HAP-1 (cell line): ENCODE data around the gene NOL12.
"Not testable (repeated sequence)": the region's sequence is repeated elsewhere in the genome, so short reads cannot be mapped to it uniquely, and the experiment has no call there.

Experiments
- DNase-seq, 2 experiments: peaks; one replicate each; pipeline ENCODE4 v3.0.0-alpha.2; 2016 to 2020; ENCODE audit warnings: low spot score in 2 of 2
- H3K27me3 ChIP-seq: fragments of 250-450 bp; sonication (Bioruptor Pico); 2 replicates; pipeline ENCODE4 v1.5.1; 2020; ENCODE audit warnings: low read depth, mild to moderate bottlenecking, moderate library complexity
- H3K36me3 ChIP-seq: fragments of 250-450 bp; sonication (Bioruptor Pico); replicated peaks from 2 replicates; pipeline ENCODE4 v1.5.1; 2020; ENCODE audit warnings: mild to moderate bottlenecking
- H3K4me1 ChIP-seq: fragments of 250-450 bp; sonication (Bioruptor Pico); 2 replicates; pipeline ENCODE4 v1.5.1; 2020; ENCODE audit warnings: mild to moderate bottlenecking
- H3K4me3 ChIP-seq: fragments of 250-450 bp; sonication (Bioruptor Pico); 2 replicates; pipeline ENCODE4 v1.5.1; 2020; ENCODE audit warnings: mild to moderate bottlenecking, moderate library complexity
- H3K9me3 ChIP-seq: fragments of 250-450 bp; sonication (Bioruptor Pico); 2 replicates; pipeline ENCODE4 v1.5.1; 2020; ENCODE audit warnings: mild to moderate bottlenecking, moderate library complexity
- in situ Hi-C: fragments of 300-500 bp; cut with MboI; formaldehyde crosslinking; loops from 3 replicates; pipeline ENCODE4 v1.14.3; 2020; ENCODE audit warnings: low sequenced_read_pairs, inconsistent platforms, mixed read lengths

Gene NOL12

GRCh38 chr22:37703906-37704305 lies 17.8 kb downstream of the NOL12 start:
- Histone ChIP-seq H3K4me3 (no peak overlapping the region), H3K36me3 (no peaks in the 10 kb centered on the region), H3K4me1 (no peaks in the 10 kb centered on the region), H3K9me3 (no peaks in the 10 kb centered on the region), H3K27me3 (no peaks in the 10 kb centered on the region)
- DNase-seq, result no peak
- in situ Hi-C loops, result no loop called here

GRCh38 chr22:37704645-37705044 lies 18.5 kb downstream of the NOL12 start:
- in situ Hi-C loops, result no loop called here
- DNase-seq, result no peak
- Histone ChIP-seq H3K4me3 (no peak overlapping the region), H3K4me1 (no peaks in the 10 kb centered on the region), H3K9me3 (no peaks in the 10 kb centered on the region), H3K27me3 (no peaks in the 10 kb centered on the region), H3K36me3 (no peaks in the 10 kb centered on the region)

- no peaks in the 10 kb centered on the region for H3K9me3 ChIP-seq
- no peaks in the 10 kb centered on the region for H3K27me3 ChIP-seq
- no peak for DNase-seq
- no peaks in the 10 kb centered on the region for H3K4me1 ChIP-seq
- in situ Hi-C loops, result no loop called here
- no peaks in the 10 kb centered on the region for H3K36me3 ChIP-seq
- no peak overlapping the region for H3K4me3 ChIP-seq
These were observed 19.1 kb downstream of the NOL12 start for GRCh38 chr22:37705205-37705604.

GRCh38 chr22:37708580-37709444 lies 22.7 kb downstream of the NOL12 start:
- no peak for DNase-seq
- Histone ChIP-seq H3K4me1 (no peaks in the 10 kb centered on the region), H3K36me3 (no peaks in the 10 kb centered on the region), H3K9me3 (no peaks in the 10 kb centered on the region), H3K27me3 (no peaks in the 10 kb centered on the region), H3K4me3 (no peak overlapping the region)
- in situ Hi-C loops, result no loop called here

GRCh38 chr22:37709445-37709765 lies 23.3 kb downstream of the NOL12 start:
- in situ Hi-C loops, result no loop called here

GRCh38 chr22:37710675-37711074 lies 24.5 kb downstream of the NOL12 start:
- Histone ChIP-seq H3K4me1 (no peaks in the 10 kb centered on the region), H3K36me3 (no peaks in the 10 kb centered on the region), H3K9me3 (no peaks in the 10 kb centered on the region), H3K4me3 (no peak overlapping the region), H3K27me3 (no peaks in the 10 kb centered on the region)
- no peak for DNase-seq
- in situ Hi-C loops, result no loop called here

More at GRCh38 chr22:37709445-37709765, 23.3 kb downstream of the NOL12 start:
- H3K36me3 ChIP-seq, result no peaks in the 10 kb centered on the region
- no peak overlapping the region for H3K4me3 ChIP-seq
- no peaks in the 10 kb centered on the region for H3K27me3 ChIP-seq
- H3K9me3 ChIP-seq, result no peaks in the 10 kb centered on the region
- DNase-seq, result no peak
- no peaks in the 10 kb centered on the region for H3K4me1 ChIP-seq

- Histone ChIP-seq H3K4me1 (no peaks in the 10 kb centered on the region), H3K27me3 (no peaks in the 10 kb centered on the region), H3K4me3 (no peak overlapping the region), H3K36me3 (no peaks in the 10 kb centered on the region), H3K9me3 (no peaks in the 10 kb centered on the region)
- DNase-seq, result no peak
- in situ Hi-C loops, result no loop called here
These were observed 25.3 kb downstream of the NOL12 start for GRCh38 chr22:37711490-37711889.

- in situ Hi-C loops, result no loop called here
- Histone ChIP-seq H3K4me1 (no peaks in the 10 kb centered on the region), H3K4me3 (no peak overlapping the region), H3K36me3 (no peaks in the 10 kb centered on the region), H3K27me3 (no peaks in the 10 kb centered on the region), H3K9me3 (no peaks in the 10 kb centered on the region)
- no peak for DNase-seq
These were observed 27.6 kb downstream of the NOL12 start for GRCh38 chr22:37713761-37714160.

GRCh38 chr22:37714634-37715033 lies 28.5 kb downstream of the NOL12 start:
- H3K4me1 ChIP-seq, result no peaks in the 10 kb centered on the region
- DNase-seq, result no peak
- H3K36me3 ChIP-seq, result no peaks in the 10 kb centered on the region
- H3K9me3 ChIP-seq, result no peaks in the 10 kb centered on the region
- in situ Hi-C loops, result no loop called here
- no peaks in the 10 kb centered on the region for H3K27me3 ChIP-seq
- no peak overlapping the region for H3K4me3 ChIP-seq

GRCh38 chr22:37715760-37716159 lies 29.6 kb downstream of the NOL12 start:
- Histone ChIP-seq H3K4me3 (no peak overlapping the region), H3K27me3 (no peaks in the 10 kb centered on the region), H3K4me1 (no peaks in the 10 kb centered on the region), H3K36me3 (no peaks in the 10 kb centered on the region), H3K9me3 (no peaks in the 10 kb centered on the region)
- DNase-seq, result no peak
- in situ Hi-C loops, result no loop called here

GRCh38 chr22:37716708-37717107 lies 30.6 kb downstream of the NOL12 start:
- H3K36me3 ChIP-seq, result no peaks in the 10 kb centered on the region
- no peaks in the 10 kb centered on the region for H3K4me1 ChIP-seq
- H3K4me3 ChIP-seq, result no peak overlapping the region
- H3K9me3 ChIP-seq, result no peaks in the 10 kb centered on the region
- no peak for DNase-seq
- in situ Hi-C loops, result no loop called here
- H3K27me3 ChIP-seq, result no peaks in the 10 kb centered on the region

- H3K36me3 ChIP-seq, H3K27me3 ChIP-seq, H3K4me3 ChIP-seq, H3K9me3 ChIP-seq, DNase-seq, in situ Hi-C loops, H3K4me1 ChIP-seq: not testable (repeated sequence)
These were observed 31.1 kb downstream of the NOL12 start for GRCh38 chr22:37717235-37717634.

- H3K9me3 ChIP-seq, DNase-seq, H3K4me1 ChIP-seq, H3K36me3 ChIP-seq, H3K27me3 ChIP-seq, in situ Hi-C loops, H3K4me3 ChIP-seq: not testable (repeated sequence)
These were observed 31.7 kb downstream of the NOL12 start for GRCh38 chr22:37717746-37718305.

GRCh38 chr22:37725551-37726240 lies 39.6 kb downstream of the NOL12 start:
- Histone ChIP-seq H3K36me3 (no peaks in the 10 kb centered on the region), H3K9me3 (no peaks in the 10 kb centered on the region; the same call in 1 of the 2 replicates), H3K4me1 (no peaks in the 10 kb centered on the region), H3K27me3 (no peaks in the 10 kb centered on the region), H3K4me3 (no peak overlapping the region)
- in situ Hi-C loops, result no loop called here
- DNase-seq, result no peak
